Esophagus squamous epithelium (tissue), 5 donors: ENCODE data around the gene LRBA. TPM values are rescaled to one million over a fixed set of nuclear protein-coding genes. Genes with fewer than 3 reads are reported as not detected.

Experiments
- DNase-seq: peaks from one replicate; lab custom pipeline; 2025; lab: John Stamatoyannopoulos, UW
- H3K27ac ChIP-seq, 4 donors: fragments of 200-600 bp; sonication (generic); one replicate each; pipeline ENCODE4 v1.5.1; 2016 to 2019; ENCODE audit warnings: mild to moderate bottlenecking in 1 of 4
- H3K27me3 ChIP-seq, 4 donors: fragments of 200-600 bp; sonication (generic); 1 replicate in 3 of 4; 2 replicates in 1 of 4; pipeline versions ENCODE4 v1.5.1 to v1.6.0; 2017 to 2021; ENCODE audit warnings: antibody characterized with exemption in 1 of 4
- H3K36me3 ChIP-seq, 3 donors: fragments of 200-600 bp; sonication (generic); one replicate each; pipeline ENCODE4 v1.5.1; 2016 to 2019
- H3K4me1 ChIP-seq, 3 donors: fragments of 200-600 bp; sonication (generic); one replicate each; pipeline ENCODE4 v1.5.1; 2017 to 2019
- H3K4me3 ChIP-seq, 4 donors: fragments of 200-600 bp; sonication (generic); 1 replicate in 3 of 4; 2 replicates in 1 of 4; pipeline ENCODE4 v1.5.1; 2016 to 2019; ENCODE audit warnings: mild to moderate bottlenecking in 2 of 4, moderate library complexity in 1 of 4
- H3K9me3 ChIP-seq, 3 donors: fragments of 200-600 bp; sonication (generic); one replicate each; pipeline ENCODE4 v1.5.1; 2016 to 2019
- CTCF ChIP-seq, 6 experiments: fragments of 450-650 bp in 4 of 6; fragments of 200-600 bp in 2 of 6; sonication (generic) in 2 of 6; IDR thresholded peaks; one replicate each; pipeline ENCODE4 v1.5.1; 2016 to 2019; ENCODE audit warnings: antibody characterized with exemption in 6 of 6, mild to moderate bottlenecking in 4 of 6, moderate library complexity in 4 of 6
- POLR2A ChIP-seq, 4 donors: fragments of 450-650 bp; IDR thresholded peaks; one replicate each; pipeline ENCODE4 v1.6.1; 2017; ENCODE audit warnings: antibody characterized with exemption in 4 of 4, mild to moderate bottlenecking in 4 of 4, moderate library complexity in 3 of 4
- WGBS, 2 donors: methylation state at CpG; one replicate each; pipeline ENCODE4 v1.1.5; 2018; 5-methylcytosine and 5-hydroxymethylcytosine counted together
- intact Hi-C: fragments of 100-400 bp; cut with DNase I; formaldehyde crosslinking; loops from one replicate; pipeline ENCODE4 v1.15.0; 2022
- total RNA-seq, 4 donors: library from RNA; depleted of rRNA; stranded (reverse); fragments of >200 nt; gene quantifications; one replicate each; pipeline ENCODE4 v1.1.0, GENCODE V29; 2016
- donor health status: DM: yes; HTN: yes; CAD: no.

Gene LRBA
- total RNA-seq, 4 donors from 2014 or later: 54.7 to 91.8 (median 66.2) TPM

GRCh38 chr4:150237110-150237872 lies 777.8 kb downstream of the LRBA start:
- intact Hi-C loops: no loop called here
- no peak overlapping the region for H3K4me3 ChIP-seq
- peaks cover 0 to 15% (median 10%) of the 10 kb centered on the region in 3 donors for H3K4me1 ChIP-seq
- no peaks in the 10 kb centered on the region for H3K27me3 ChIP-seq
- TF ChIP-seq CTCF (IDR thresholded peaks at IDR 0.05) (no peak), POLR2A (IDR thresholded peaks at IDR 0.05) (no peak)
- no peaks in the 10 kb centered on the region for H3K9me3 ChIP-seq
- WGBS, 2 donors: 37 to 44% methylated on average over 6 of the region's 6 CpGs
- DNase-seq: no peak
- peaks cover 0 to 13% (median 0%) of the 10 kb centered on the region in 3 donors for H3K36me3 ChIP-seq
- H3K27ac ChIP-seq: peak overlapping the region in 2 of 4 donors; percentile 14 to 39

GRCh38 chr4:150236626-150237025 lies 778.5 kb downstream of the LRBA start:
- intact Hi-C loops: no loop called here
- H3K4me3 ChIP-seq: no peak overlapping the region
- H3K36me3 ChIP-seq: peaks cover 0 to 13% (median 0%) of the 10 kb centered on the region in 3 donors
- TF ChIP-seq POLR2A (IDR thresholded peaks at IDR 0.05) (no peak), CTCF (IDR thresholded peaks at IDR 0.05) (no peak)
- no peaks in the 10 kb centered on the region for H3K9me3 ChIP-seq
- no peak for DNase-seq
- peak overlapping the region in 3 of 4 donors; percentile 14 to 43 (median 42) for H3K27ac ChIP-seq
- H3K4me1 ChIP-seq: peaks cover 0 to 22% (median 10%) of the 10 kb centered on the region in 3 donors
- H3K27me3 ChIP-seq: no peaks in the 10 kb centered on the region

- peaks cover 0 to 25% (median 10%) of the 10 kb centered on the region in 3 donors for H3K4me1 ChIP-seq
- no peaks in the 10 kb centered on the region for H3K27me3 ChIP-seq
- DNase-seq: no peak
- TF ChIP-seq POLR2A (IDR thresholded peaks at IDR 0.05): no peak
- TF ChIP-seq CTCF (IDR thresholded peaks at IDR 0.05): no peak
- peak overlapping the region in 3 of 4 donors; percentile 14 to 43 (median 42) for H3K27ac ChIP-seq
- WGBS, 2 donors: 72% methylated on average over 6 of the region's 6 CpGs
- peaks cover 0 to 13% (median 0%) of the 10 kb centered on the region in 3 donors for H3K36me3 ChIP-seq
- intact Hi-C loops: no loop called here
- H3K9me3 ChIP-seq: no peaks in the 10 kb centered on the region
- no peak overlapping the region for H3K4me3 ChIP-seq
These were observed 779.2 kb downstream of the LRBA start for GRCh38 chr4:150235808-150236271.

GRCh38 chr4:150235317-150235716 lies 779.8 kb downstream of the LRBA start:
- no peaks in the 10 kb centered on the region for H3K27me3 ChIP-seq
- peaks cover 0 to 13% (median 0%) of the 10 kb centered on the region in 3 donors for H3K36me3 ChIP-seq
- H3K4me3 ChIP-seq: no peak overlapping the region
- TF ChIP-seq POLR2A (IDR thresholded peaks at IDR 0.05) (no peak), CTCF (IDR thresholded peaks at IDR 0.05) (no peak)
- H3K9me3 ChIP-seq: no peaks in the 10 kb centered on the region
- intact Hi-C loops: no loop called here
- peak overlapping the region in 2 of 4 donors; percentile 13 to 43 for H3K27ac ChIP-seq
- no peak for DNase-seq
- WGBS, 2 donors: 76 to 82% methylated on average over 5 of the region's 5 CpGs
- peaks cover 0 to 25% (median 10%) of the 10 kb centered on the region in 3 donors for H3K4me1 ChIP-seq

- Histone ChIP-seq H3K36me3 (peaks cover 0 to 13% (median 0%) of the 10 kb centered on the region in 3 donors), H3K9me3 (no peaks in the 10 kb centered on the region), H3K4me3 (no peak overlapping the region), H3K27ac (no peak overlapping the region), H3K4me1 (peaks cover 0 to 28% (median 10%) of the 10 kb centered on the region in 3 donors), H3K27me3 (no peaks in the 10 kb centered on the region)
- 81 to 87% methylated on average over 5 of the region's 5 CpGs for WGBS, 2 donors
- DNase-seq: no peak
- intact Hi-C loops: no loop called here
- TF ChIP-seq CTCF (IDR thresholded peaks at IDR 0.05): no peak
- no peak for TF ChIP-seq POLR2A (IDR thresholded peaks at IDR 0.05)
These were observed 780.8 kb downstream of the LRBA start for GRCh38 chr4:150234246-150234645.
